Measurements from ENCODE around the gene THSD4. TPM values are rescaled to one million over a fixed set of nuclear protein-coding genes. Genes with fewer than 3 reads are reported as not detected.

The THSD4 gene
- total and polyA plus RNA-seq, 2 experiments from 2014 or later, result 5.1 to 25.5 TPM

DNA sequence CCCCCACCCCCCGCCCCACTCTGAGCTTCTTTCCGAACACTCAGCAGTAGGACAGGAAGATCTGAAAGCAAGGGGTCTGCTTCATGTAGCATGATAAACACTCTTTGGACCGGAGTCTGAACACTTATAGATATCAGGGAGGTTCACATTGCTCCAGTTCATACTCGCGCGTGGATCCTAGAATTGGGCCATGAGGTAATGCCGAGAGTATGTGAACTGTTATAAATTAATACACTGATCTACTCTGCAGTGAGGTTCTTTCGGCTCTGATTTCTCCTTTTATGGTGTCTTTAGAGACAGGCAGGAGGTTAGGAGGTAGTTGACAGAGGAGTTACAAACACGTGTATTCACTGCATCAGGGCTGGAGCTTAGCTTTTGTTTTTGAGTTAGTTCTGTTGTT, 223.0 kb downstream of the THSD4 start:
- Histone ChIP-seq H3K36me3 (no peaks in the 10 kb centered on the region), H3K27ac (no peak overlapping the region), H3K4me1 (ENCODE audit: low read depth) (peaks cover 9% of the 10 kb centered on the region), H3K4me3 (no peak overlapping the region), H3K27me3 (no peaks in the 10 kb centered on the region), H3K9me3 (ENCODE audit: low read depth) (no peaks in the 10 kb centered on the region)
- no peak for TF ChIP-seq CTCF (IDR thresholded peaks at IDR 0.05; ENCODE audit: low read depth, low read length)
- peak in 1 of 2 donors; percentile 10 for DNase-seq (ENCODE audit: low read depth in 1 of 2, low spot score in 1 of 2)

DNA sequence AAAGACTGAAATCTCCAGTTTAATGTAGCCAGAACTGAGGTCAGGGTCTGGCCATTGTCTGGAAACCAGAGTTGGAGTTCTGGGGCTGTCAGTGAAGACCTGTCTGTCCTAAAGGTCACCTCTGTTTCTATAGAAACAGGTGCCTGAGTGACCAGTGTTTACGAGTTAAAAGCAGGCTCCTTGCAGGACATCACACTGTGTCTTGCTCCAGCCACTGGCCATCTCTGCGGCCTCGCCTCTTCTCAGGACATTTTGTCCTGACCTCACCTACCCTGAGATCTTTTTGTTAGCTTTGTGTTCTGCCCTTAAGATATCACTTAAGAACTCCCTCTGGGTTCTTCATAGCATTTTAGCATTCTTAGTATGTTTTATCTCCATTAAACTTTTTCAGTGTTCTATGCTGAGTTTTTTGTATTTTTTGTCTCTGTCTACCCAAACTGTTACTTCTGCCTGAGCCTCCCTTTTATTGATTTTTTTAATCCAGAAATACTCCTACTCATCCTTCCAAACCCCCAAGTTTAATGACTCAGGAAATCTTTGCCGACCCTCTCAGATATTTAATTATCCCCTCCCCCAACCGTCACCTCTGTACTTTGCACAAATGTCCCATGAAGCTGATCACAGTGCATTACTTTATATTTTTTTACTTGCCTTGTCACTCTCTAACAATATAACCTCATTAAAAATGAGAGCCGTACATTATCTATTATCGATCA, 223.7 kb downstream of the THSD4 start:
- no peak for TF ChIP-seq CTCF (IDR thresholded peaks at IDR 0.05; ENCODE audit: low read depth, low read length)
- DNase-seq (ENCODE audit: low read depth in 1 of 2, low spot score in 1 of 2), result no peak
- H3K27ac ChIP-seq, result no peak overlapping the region

DNA sequence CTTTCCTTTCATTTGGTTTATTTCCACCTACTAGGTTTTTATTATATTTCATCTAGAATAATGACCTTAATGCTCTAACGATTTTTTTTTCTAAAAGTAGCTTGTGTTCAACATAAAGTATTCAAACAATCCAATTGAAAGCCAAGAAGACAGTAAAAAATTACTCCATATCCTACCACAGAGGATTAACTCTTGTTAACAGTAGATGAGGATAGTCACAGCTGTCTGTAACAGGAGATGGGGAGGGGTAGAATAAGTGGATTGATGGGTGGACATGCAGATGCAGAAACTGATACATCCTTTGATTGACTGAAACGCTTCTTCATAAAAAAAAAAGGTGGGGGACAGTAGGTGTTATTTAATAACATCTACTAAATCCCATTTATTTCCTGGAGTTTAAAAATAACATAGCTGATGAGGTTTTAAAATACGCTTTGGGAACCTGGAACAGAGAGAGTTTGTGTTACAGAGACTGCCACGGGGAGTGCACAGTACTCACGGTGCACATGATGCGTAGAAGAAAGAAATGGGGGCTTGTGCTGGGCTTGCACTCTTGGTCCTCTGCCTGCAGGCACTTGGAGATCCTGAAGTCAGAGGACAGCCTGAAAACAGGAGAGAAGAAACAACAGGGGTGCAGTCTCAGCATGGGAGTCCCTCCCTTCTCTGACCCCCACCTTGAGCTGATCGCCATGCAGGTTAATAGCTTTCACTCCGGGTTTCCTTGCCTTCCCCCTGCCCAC, 226.7 kb downstream of the THSD4 start:
- no peak for TF ChIP-seq CTCF (IDR thresholded peaks at IDR 0.05; ENCODE audit: low read depth, low read length)
- DNase-seq (ENCODE audit: low read depth in 1 of 2, low spot score in 1 of 2), result no peak
- no peak overlapping the region for H3K27ac ChIP-seq
- no peaks in the 10 kb centered on the region for H3K27me3 ChIP-seq
- peaks cover 9% of the 10 kb centered on the region for H3K4me1 ChIP-seq (ENCODE audit: low read depth)
- no peaks in the 10 kb centered on the region for H3K36me3 ChIP-seq
- H3K4me3 ChIP-seq, result no peak overlapping the region
- H3K9me3 ChIP-seq (ENCODE audit: low read depth), result no peaks in the 10 kb centered on the region

More for the DNA sequence above, 223.7 kb downstream of the THSD4 start:
- Histone ChIP-seq H3K36me3 (no peaks in the 10 kb centered on the region), H3K27me3 (no peaks in the 10 kb centered on the region), H3K4me1 (ENCODE audit: low read depth) (peaks cover 9% of the 10 kb centered on the region), H3K9me3 (ENCODE audit: low read depth) (no peaks in the 10 kb centered on the region), H3K4me3 (no peak overlapping the region)

DNA sequence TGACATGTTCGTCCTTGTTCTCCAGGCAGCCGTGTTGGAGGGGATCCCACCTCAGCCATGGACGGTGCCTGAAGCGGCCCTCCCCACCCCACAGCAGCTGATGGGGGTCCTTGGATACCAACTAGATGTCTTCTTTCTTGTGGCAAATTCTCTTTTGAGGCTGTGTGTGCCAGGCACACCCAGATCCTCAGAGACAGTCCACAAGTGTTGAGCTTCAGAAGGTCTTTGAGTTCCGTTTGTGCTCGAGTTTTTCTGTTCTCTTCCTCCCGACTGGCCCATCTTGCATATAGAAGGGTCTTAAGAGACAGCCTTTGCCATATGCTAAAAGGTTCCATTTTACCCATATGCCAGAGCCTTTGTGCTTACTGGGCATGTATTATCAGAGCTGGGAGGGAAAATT, 227.4 kb downstream of the THSD4 start:
- Histone ChIP-seq H3K4me3 (no peak overlapping the region), H3K27me3 (no peaks in the 10 kb centered on the region), H3K36me3 (no peaks in the 10 kb centered on the region), H3K9me3 (ENCODE audit: low read depth) (no peaks in the 10 kb centered on the region), H3K4me1 (ENCODE audit: low read depth) (peaks cover 9% of the 10 kb centered on the region), H3K27ac (no peak overlapping the region)
- DNase-seq (ENCODE audit: low read depth in 1 of 2, low spot score in 1 of 2), result no peak
- no peak for TF ChIP-seq CTCF (IDR thresholded peaks at IDR 0.05; ENCODE audit: low read depth, low read length)

GRCh38 chr15:71344316-71344715, 229.0 kb downstream of the THSD4 start:
- Histone ChIP-seq H3K27ac (no peak overlapping the region), H3K4me3 (no peak overlapping the region), H3K27me3 (no peaks in the 10 kb centered on the region), H3K4me1 (ENCODE audit: low read depth) (no peaks in the 10 kb centered on the region), H3K9me3 (ENCODE audit: low read depth) (no peaks in the 10 kb centered on the region), H3K36me3 (no peaks in the 10 kb centered on the region)
- TF ChIP-seq CTCF (IDR thresholded peaks at IDR 0.05; ENCODE audit: low read depth, low read length), result no peak
- no peak for DNase-seq (ENCODE audit: low read depth in 1 of 2, low spot score in 1 of 2)

Data from cardiac muscle cell (in vitro differentiated cells and primary cell).